HG03571 (cell line): ENCODE data around the gene EIF5A.

Source experiments
- ATAC-seq: cut with Tn5 transposase; IDR thresholded peaks from one replicate; pipeline ENCODE4 v1.9.1; 2021; ENCODE audit not compliant: unreplicated experiment

The EIF5A gene

DNA sequence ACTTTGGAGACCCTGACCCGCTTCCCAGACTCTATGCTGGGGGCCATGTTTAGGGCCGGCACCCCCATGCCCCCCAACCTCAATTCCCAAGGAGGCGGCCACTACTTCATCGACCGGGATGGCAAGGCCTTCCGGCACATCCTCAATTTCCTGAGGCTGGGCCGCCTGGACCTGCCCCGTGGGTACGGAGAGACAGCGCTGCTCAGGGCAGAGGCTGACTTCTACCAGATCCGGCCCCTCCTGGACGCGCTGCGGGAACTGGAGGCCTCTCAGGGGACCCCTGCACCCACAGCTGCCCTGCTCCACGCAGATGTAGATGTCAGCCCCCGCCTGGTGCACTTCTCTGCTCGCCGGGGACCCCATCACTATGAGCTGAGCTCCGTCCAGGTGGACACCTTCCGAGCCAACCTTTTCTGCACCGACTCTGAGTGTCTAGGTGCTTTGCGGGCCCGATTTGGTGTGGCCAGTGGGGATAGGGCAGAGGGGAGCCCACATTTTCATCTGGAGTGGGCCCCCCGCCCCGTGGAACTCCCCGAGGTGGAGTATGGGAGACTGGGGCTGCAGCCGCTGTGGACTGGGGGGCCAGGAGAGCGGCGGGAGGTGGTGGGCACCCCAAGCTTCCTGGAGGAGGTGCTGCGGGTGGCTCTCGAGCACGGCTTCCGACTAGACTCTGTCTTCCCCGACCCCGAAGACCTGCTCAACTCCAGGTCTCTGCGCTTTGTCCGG lies 45.6 kb downstream of the EIF5A start:
- no peak for ATAC-seq

DNA sequence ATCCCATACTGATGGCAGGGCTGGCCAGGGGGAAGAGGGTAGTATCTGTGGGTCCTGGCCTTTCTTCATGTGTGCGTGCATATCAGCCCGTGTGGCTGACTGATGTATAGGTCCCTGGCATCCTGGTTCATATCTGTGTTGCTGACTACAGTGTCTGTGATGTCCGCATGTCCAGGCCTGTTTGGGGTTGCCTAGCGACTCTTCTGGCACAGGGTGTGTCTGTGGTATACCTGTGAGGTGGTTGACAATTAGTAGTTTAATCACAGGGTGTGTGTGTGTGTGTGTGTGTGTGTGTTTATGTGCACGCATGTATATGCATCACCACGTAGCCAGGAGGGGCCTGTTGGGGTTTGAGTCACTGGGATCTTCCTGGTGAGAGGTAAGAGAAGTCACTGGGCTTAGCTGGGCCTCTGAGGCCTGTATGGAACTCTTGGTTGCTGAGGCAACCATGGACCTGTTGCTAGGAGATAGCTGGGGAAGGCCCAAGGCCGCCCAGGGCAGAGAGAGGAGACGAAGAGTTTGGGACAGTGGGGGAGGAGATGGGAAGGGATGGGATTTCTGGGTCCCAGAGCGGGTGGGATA lies 46.9 kb downstream of the EIF5A start:
- no peak for ATAC-seq

DNA sequence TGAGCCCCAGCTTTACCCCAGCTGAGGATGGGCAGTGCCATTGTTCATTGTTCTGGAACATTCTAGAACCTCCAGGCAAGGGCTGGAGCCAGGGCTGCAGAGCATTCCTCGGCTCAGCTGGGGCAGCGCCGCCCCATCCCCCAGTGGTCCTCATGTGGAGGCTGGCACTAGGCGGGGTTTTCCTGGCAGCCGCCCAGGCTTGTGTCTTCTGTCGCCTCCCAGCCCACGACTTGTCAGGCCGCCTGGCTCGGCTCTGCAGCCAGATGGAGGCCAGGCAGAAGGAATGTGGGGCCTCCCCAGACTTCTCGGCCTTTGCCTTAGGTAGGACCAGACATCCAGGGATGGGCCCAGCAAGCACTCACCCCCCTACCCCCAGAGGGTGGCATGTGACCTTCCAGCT lies 47.6 kb downstream of the EIF5A start, which contains the start of gene TMEM95:
TMEM95 (plus strand) TSS at position 104 of the 400 bp plus-strand sequence; CDS start at position 153, 49 bp downstream.
- no peak for ATAC-seq

- ATAC-seq = no peak
Measured at GRCh38 chr17:7355573-7355972, 48.1 kb downstream of the EIF5A start.

GRCh38 chr17:7356072-7356549 lies 48.7 kb downstream of the EIF5A start:
- ATAC-seq = no peak

DNA sequence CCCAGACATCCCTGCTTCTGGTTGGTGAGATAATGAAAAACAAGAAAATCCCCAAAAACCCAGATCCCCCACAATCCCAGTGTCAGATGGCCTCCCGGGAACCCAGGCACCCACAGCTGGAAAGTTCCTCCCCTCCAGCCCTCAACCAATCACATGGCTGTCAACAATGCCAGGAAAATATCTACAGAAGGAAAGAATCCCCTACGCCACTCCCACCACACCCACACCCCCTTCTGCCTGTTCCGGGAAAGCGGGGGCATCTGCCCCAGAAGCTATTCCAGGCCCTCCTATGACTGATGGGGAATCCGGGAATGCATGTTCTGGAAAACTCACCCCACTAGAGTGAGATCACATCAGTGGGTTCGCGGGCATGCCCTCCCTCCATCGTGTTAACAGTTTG lies 49.3 kb downstream of the EIF5A start:
- no peak for ATAC-seq

- no peak for ATAC-seq
Measured at GRCh38 chr17:7357381-7357780, 50.0 kb downstream of the EIF5A start.

- ATAC-seq = no peak
Measured at GRCh38 chr17:7361906-7362305, 54.5 kb downstream of the EIF5A start.
